B cell (primary cell): ENCODE measurements around the gene TRAF3. TPM values are rescaled to one million over a fixed set of nuclear protein-coding genes. Genes with fewer than 3 reads are reported as not detected.
"Not testable (repeated sequence)": the region's sequence is repeated elsewhere in the genome, so short reads cannot be mapped to it uniquely, and the experiment has no call there.

Experiments used
- ATAC-seq: fragments of 200-7000 bp; cut with Tn5 transposase; one replicate; pipeline ENCODE4 v1.10.0; 2021; ENCODE audit warnings: low read depth, mild to moderate bottlenecking, moderate number of reproducible peaks, moderate library complexity
- CTCF ChIA-PET: fragments of 350-600 bp; sonication (Branson Sonifier 250); formaldehyde crosslinking; loops from one replicate; lab custom pipeline; 2021; ENCODE audit warnings: antibody characterized with exemption, inconsistent platforms; lab: Charles Lee
- POLR2A ChIA-PET: fragments of 350-600 bp; sonication (Branson Sonifier 250); formaldehyde crosslinking; loops from one replicate; lab custom pipeline; 2021; ENCODE audit warnings: antibody characterized with exemption; lab: Charles Lee
- DNase-seq: peaks from one replicate; pipeline ENCODE4 v3.0.0; 2013
- H2AFZ ChIP-seq: 2 replicates; pipeline ENCODE4 v1.6.1; 2012; ENCODE audit warnings: mild to moderate bottlenecking, low read depth, low read length; ENCODE audit not compliant: insufficient read depth, poor library complexity, severe bottlenecking
- H3K27ac ChIP-seq, 2 donors: 1 replicate in 1 of 2; 2 replicates in 1 of 2; pipeline ENCODE4 v1.5.1; 2012 to 2013; ENCODE audit warnings: low read length in 2 of 2, mild to moderate bottlenecking in 2 of 2, moderate library complexity in 1 of 2
- H3K27me3 ChIP-seq, 4 experiments: fragments of 200-600 bp in 1 of 4; sonication (generic) in 1 of 4; replicated peaks in 1 of 4; 1 replicate in 2 of 4; 2 replicates in 2 of 4; pipeline versions ENCODE4 v1.6.1 to v1.7.0; 2013 to 2016; ENCODE audit warnings: low read length in 3 of 4, mild to moderate bottlenecking in 2 of 4, mixed read lengths in 1 of 4, moderate library complexity in 1 of 4; ENCODE audit not compliant: insufficient read depth in 4 of 4, control insufficient read depth in 3 of 4; ENCODE audit errors: control extremely low read depth in 1 of 4
- H3K36me3 ChIP-seq, 2 experiments: replicated peaks in 1 of 2; 1 replicate in 1 of 2; 2 replicates in 1 of 2; pipeline versions ENCODE4 v1.6.1 to v1.7.1; 2013; ENCODE audit warnings: low read length in 1 of 2; ENCODE audit not compliant: insufficient read depth in 2 of 2, control insufficient read depth in 1 of 2; ENCODE audit errors: control extremely low read depth in 1 of 2, extremely low read depth in 1 of 2
- H3K4me1 ChIP-seq, 2 donors: fragments of 200-600 bp in 1 of 2; sonication (generic) in 1 of 2; 1 replicate in 1 of 2; 2 replicates in 1 of 2; pipeline versions ENCODE4 v1.5.1 to v1.6.1; 2013 to 2017; ENCODE audit warnings: low read length in 2 of 2; ENCODE audit not compliant: control insufficient read depth in 2 of 2, insufficient read depth in 2 of 2
- H3K4me2 ChIP-seq: replicated peaks from 2 replicates; pipeline ENCODE3; 2012; ENCODE audit warnings: mild to moderate bottlenecking, low read depth, low read length; ENCODE audit not compliant: poor library complexity, severe bottlenecking
- H3K4me3 ChIP-seq, 5 experiments: fragments of 200-600 bp in 1 of 5; sonication (generic) in 1 of 5; 1 replicate in 3 of 5; 2 replicates in 2 of 5; pipeline versions ENCODE4 v1.5.1 to v1.7.0; 2011 to 2016; ENCODE audit warnings: low read length in 4 of 5, mild to moderate bottlenecking in 4 of 5, low read depth in 2 of 5, control low read depth in 1 of 5, moderate library complexity in 1 of 5; ENCODE audit not compliant: insufficient read depth in 1 of 5; ENCODE audit errors: control extremely low read depth in 1 of 5, extremely low read depth in 1 of 5
- H3K79me2 ChIP-seq: fragments of 200-600 bp; sonication (generic); one replicate; pipeline ENCODE4 v1.6.0; 2016; ENCODE audit warnings: low read length; ENCODE audit not compliant: control insufficient read depth, insufficient read depth
- H3K9ac ChIP-seq: fragments of 200-600 bp; sonication (generic); 2 replicates; pipeline ENCODE4 v1.6.1; 2017; ENCODE audit warnings: mild to moderate bottlenecking, low read length, moderate library complexity
- H3K9me3 ChIP-seq, 3 donors: one replicate each; pipeline versions ENCODE4 v1.6.1 to v1.7.1; 2013; ENCODE audit warnings: low read length in 2 of 3; ENCODE audit not compliant: control insufficient read depth in 2 of 3, insufficient read depth in 1 of 3; ENCODE audit errors: control extremely low read depth in 1 of 3
- H4K20me1 ChIP-seq: 2 replicates; pipeline ENCODE4 v1.6.0; 2012; ENCODE audit warnings: mild to moderate bottlenecking, low read length; ENCODE audit not compliant: insufficient read depth, control insufficient read depth, poor library complexity, severe bottlenecking
- H3K27ac Mint-ChIP-seq: one replicate; pipeline ENCODE4 v1.8.0; 2021; ENCODE audit warnings: mixed read lengths
- H3K27me3 Mint-ChIP-seq: one replicate; pipeline ENCODE4 v1.8.0; 2021; ENCODE audit warnings: mixed read lengths
- H3K4me1 Mint-ChIP-seq: one replicate; pipeline ENCODE4 v1.8.0; 2021; ENCODE audit warnings: mixed read lengths
- H3K4me3 Mint-ChIP-seq: one replicate; pipeline ENCODE4 v1.8.0; 2021; ENCODE audit warnings: mixed read lengths
- H3K9me3 Mint-ChIP-seq: one replicate; pipeline ENCODE4 v1.8.0; 2022; ENCODE audit warnings: mixed read lengths; ENCODE audit not compliant: insufficient read depth
- EZH2 ChIP-seq: IDR thresholded peaks from 2 replicates; pipeline ENCODE4 v1.6.1; 2012; ENCODE audit warnings: borderline replicate concordance, low read depth, mild to moderate bottlenecking, moderate library complexity, low read length; ENCODE audit not compliant: insufficient read depth, poor library complexity, severe bottlenecking
- WGBS: methylation state at CpG from one replicate; pipeline ENCODE4 v1.1.5; 2013; ENCODE audit warnings: missing lambda C conversion rate; ENCODE audit not compliant: insufficient coverage; 5-methylcytosine and 5-hydroxymethylcytosine counted together
- intact Hi-C: fragments of 100-400 bp; cut with micrococcal nuclease; formaldehyde crosslinking; loops from one replicate; pipeline ENCODE4 v1.10.0; 2022
- polyA plus RNA-seq: library from polyadenylated mRNA; depleted of rRNA; stranded (reverse); fragments of >200 nt; gene quantifications from 2 replicates; pipeline ENCODE4 v1.2.3, GENCODE V29; 2012
- total RNA-seq, 2 donors: library from RNA; stranded (reverse); fragments of 120-200 nt in 1 of 2; gene quantifications; 1 replicate in 1 of 2; 2 replicates in 1 of 2; pipeline versions ENCODE4 v1.2.3 to v1.2.4, GENCODE V29; 2013 to 2022
- TF ChIP-seq, protein P1 (sequence below): fragments of 200-600 bp; IDR thresholded peaks from one replicate; pipeline ENCODE4 v1.8.0; 2022; ENCODE audit warnings: antibody characterized with exemption, mild to moderate bottlenecking

The TRAF3 gene
- total and polyA plus RNA-seq, 2 donors (not counting 1 experiment from before 2014, with no cell fraction given), result 42.8 to 89.8 TPM

GRCh38 chr14:102835959-102836358, 58.7 kb downstream of the TRAF3 start:
- peaks cover 94% of the 10 kb centered on the region for H3K79me2 ChIP-seq
- H2AFZ ChIP-seq, result no peak overlapping the region
- TF ChIP-seq, protein P1, sequence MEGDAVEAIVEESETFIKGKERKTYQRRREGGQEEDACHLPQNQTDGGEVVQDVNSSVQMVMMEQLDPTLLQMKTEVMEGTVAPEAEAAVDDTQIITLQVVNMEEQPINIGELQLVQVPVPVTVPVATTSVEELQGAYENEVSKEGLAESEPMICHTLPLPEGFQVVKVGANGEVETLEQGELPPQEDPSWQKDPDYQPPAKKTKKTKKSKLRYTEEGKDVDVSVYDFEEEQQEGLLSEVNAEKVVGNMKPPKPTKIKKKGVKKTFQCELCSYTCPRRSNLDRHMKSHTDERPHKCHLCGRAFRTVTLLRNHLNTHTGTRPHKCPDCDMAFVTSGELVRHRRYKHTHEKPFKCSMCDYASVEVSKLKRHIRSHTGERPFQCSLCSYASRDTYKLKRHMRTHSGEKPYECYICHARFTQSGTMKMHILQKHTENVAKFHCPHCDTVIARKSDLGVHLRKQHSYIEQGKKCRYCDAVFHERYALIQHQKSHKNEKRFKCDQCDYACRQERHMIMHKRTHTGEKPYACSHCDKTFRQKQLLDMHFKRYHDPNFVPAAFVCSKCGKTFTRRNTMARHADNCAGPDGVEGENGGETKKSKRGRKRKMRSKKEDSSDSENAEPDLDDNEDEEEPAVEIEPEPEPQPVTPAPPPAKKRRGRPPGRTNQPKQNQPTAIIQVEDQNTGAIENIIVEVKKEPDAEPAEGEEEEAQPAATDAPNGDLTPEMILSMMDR, result no peak
- TF ChIP-seq EZH2, result no peak
- H3K4me3 Mint-ChIP-seq, result no peak overlapping the region
- ATAC-seq (no peak), DNase-seq (no peak)
- H3K4me1 Mint-ChIP-seq, result peaks cover 25% of the 10 kb centered on the region
- no peak overlapping the region for H3K27ac ChIP-seq
- CTCF ChIA-PET, result no interaction called here
- H4K20me1 ChIP-seq, result peaks cover 58% of the 10 kb centered on the region
- H3K4me3 ChIP-seq, result no peak overlapping the region
- peaks cover 0 to 3% of the 10 kb centered on the region in 2 donors for H3K4me1 ChIP-seq
- no peaks in the 10 kb centered on the region for H3K27me3 ChIP-seq
- POLR2A ChIA-PET, result no interaction called here
- H3K9me3 Mint-ChIP-seq, result no peaks in the 10 kb centered on the region
- intact Hi-C loops, result no loop called here
- H3K27me3 Mint-ChIP-seq, result no peaks in the 10 kb centered on the region
- no peak overlapping the region for H3K9ac ChIP-seq
- H3K4me2 ChIP-seq, result no peak overlapping the region
- 82% methylated on average over 3 of the region's 5 CpGs for WGBS
- H3K9me3 ChIP-seq, result no peaks in the 10 kb centered on the region
- no peak overlapping the region for H3K27ac Mint-ChIP-seq
- H3K36me3 ChIP-seq, result peaks cover 12 to 45% of the 10 kb centered on the region in 2 experiments

DNA sequence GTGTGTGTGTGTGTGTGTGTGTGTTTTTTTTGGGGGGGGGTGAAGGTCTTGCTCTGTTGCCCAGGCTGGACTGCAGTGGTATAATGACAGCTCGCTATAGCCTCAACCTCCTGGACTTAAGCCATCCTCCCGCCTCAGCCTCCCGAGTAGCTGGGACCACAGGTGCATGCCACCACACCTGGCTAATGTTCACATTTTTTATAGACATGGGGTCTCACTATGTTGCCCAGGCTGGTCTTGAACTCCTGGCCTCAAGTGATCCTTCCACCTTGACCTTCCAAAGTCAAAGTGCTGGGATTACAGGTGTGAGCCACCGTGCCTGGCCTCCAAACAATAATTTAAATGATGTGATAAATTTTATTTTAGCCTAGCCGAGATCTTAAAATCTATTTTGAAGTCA, 59.9 kb downstream of the TRAF3 start:
- intact Hi-C loops, H3K4me2 ChIP-seq, POLR2A ChIA-PET, H3K27ac Mint-ChIP-seq, H3K27me3 Mint-ChIP-seq, H3K9me3 ChIP-seq, H3K4me3 ChIP-seq, H2AFZ ChIP-seq, H3K4me1 ChIP-seq, ATAC-seq, H3K27ac ChIP-seq, H3K9ac ChIP-seq, DNase-seq, H3K4me3 Mint-ChIP-seq, H3K9me3 Mint-ChIP-seq, H3K27me3 ChIP-seq: not testable (repeated sequence)
- CTCF ChIA-PET, result interaction anchor here (0.8 to 1.3 kb wide), 2 partner anchors 19 to 141 kb away, joined by 3 read pairs; no protein-coding TSS in a partner anchor
- Histone ChIP-seq H3K36me3 (peaks cover 8 to 48% of the 10 kb centered on the region in 2 experiments), H4K20me1 (peaks cover 58% of the 10 kb centered on the region), H3K79me2 (peaks cover 93% of the 10 kb centered on the region)
- 100% methylated on average over 2 of the region's 5 CpGs for WGBS
- peaks cover 23% of the 10 kb centered on the region for H3K4me1 Mint-ChIP-seq
